Stimulated activated CD8-positive, alpha-beta memory T cell treated with anti-CD3 and anti-CD28 coated beads, Interleukin-15, amount 100 ng/mL, for 48 hours (primary cell): ENCODE measurements around the gene TNS1.

Source experiments
- DNase-seq, 2 donors: peaks; one replicate each; pipeline ENCODE4 v3.0.0-alpha.2; 2020; ENCODE audit warnings: low read depth in 2 of 2

TNS1 gene

GRCh38 chr2:217998926-217999594 lies 3.7 kb downstream of the TNS1 start:
- DNase-seq = no peak

GRCh38 chr2:217997510-217997909 lies 5.3 kb downstream of the TNS1 start:
- DNase-seq = no peak

- no peak for DNase-seq
Measured at GRCh38 chr2:217996361-217996760, 6.4 kb downstream of the TNS1 start.

- DNase-seq = no peak
Measured at GRCh38 chr2:217995731-217996231, 7.0 kb downstream of the TNS1 start.

- DNase-seq = no peak
Measured at GRCh38 chr2:217994776-217995274, 8.0 kb downstream of the TNS1 start.

- DNase-seq = peak in 1 of 2 donors; percentile 22
Measured at GRCh38 chr2:217993817-217994463, 8.9 kb downstream of the TNS1 start.

- DNase-seq = no peak
Measured at GRCh38 chr2:217993138-217993537, 9.7 kb downstream of the TNS1 start.

GRCh38 chr2:217992061-217992460 lies 10.7 kb downstream of the TNS1 start:
- DNase-seq = no peak

GRCh38 chr2:217990791-217991465 lies 11.9 kb downstream of the TNS1 start:
- no peak for DNase-seq

- DNase-seq = no peak
Measured at GRCh38 chr2:217990389-217990788, 12.4 kb downstream of the TNS1 start.

GRCh38 chr2:217989221-217989948 lies 13.4 kb downstream of the TNS1 start:
- no peak for DNase-seq

- no peak for DNase-seq
Measured at GRCh38 chr2:217988840-217989204, 14.0 kb downstream of the TNS1 start.

GRCh38 chr2:217988014-217988839 lies 14.6 kb downstream of the TNS1 start:
- DNase-seq = peak; percentile 25 to 49

GRCh38 chr2:217987391-217987790 lies 15.4 kb downstream of the TNS1 start:
- DNase-seq = no peak

- no peak for DNase-seq
Measured at GRCh38 chr2:217986256-217986961, 16.4 kb downstream of the TNS1 start.

- no peak for DNase-seq
Measured at GRCh38 chr2:217983276-217984233, 19.2 kb downstream of the TNS1 start.

- no peak for DNase-seq
Measured at GRCh38 chr2:217981971-217982370, 20.8 kb downstream of the TNS1 start.

- no peak for DNase-seq
Measured at GRCh38 chr2:217981084-217981730, 21.6 kb downstream of the TNS1 start.

- DNase-seq = no peak
Measured at GRCh38 chr2:217980591-217980990, 22.2 kb downstream of the TNS1 start.
